ENCODE data around the gene TMEM82.

The TMEM82 gene

DNA sequence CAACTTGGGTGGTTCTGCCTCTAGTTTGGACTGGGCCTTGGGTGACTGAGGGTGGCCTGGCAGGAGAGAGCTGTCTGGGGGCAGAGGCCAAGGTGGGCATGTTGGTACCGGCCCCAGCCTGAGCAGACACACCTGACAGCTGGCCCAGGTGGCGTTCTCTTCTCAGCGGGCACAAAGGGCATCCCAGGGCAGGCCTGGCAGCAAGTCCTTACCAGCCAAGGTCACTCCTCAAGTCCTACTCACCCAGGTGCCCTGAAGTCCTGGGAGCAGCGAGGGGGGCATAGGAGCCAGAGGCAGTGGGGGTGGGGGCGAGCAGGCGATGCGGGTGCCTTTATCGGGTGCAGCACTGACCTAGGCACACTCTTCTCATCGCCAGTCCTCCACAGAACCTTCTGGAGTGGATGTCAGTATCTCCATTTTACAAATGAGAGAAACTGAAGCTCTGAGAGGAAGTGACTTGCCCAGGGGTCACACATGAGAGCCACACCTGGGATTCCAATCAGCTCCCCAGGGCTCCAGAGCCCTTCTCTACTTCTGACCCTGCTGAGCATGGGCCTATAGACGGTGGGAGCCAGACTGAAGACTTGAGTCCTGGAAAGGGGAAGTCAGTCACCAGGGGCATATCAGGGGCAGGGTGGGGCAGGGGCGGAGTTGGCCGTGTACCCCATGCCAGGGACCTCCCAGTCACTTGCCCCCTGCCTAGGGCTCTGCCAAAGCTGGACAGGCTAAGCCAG is 6.8 kb upstream of the TMEM82 start (continued):
- TF ChIP-seq, protein P1, sequence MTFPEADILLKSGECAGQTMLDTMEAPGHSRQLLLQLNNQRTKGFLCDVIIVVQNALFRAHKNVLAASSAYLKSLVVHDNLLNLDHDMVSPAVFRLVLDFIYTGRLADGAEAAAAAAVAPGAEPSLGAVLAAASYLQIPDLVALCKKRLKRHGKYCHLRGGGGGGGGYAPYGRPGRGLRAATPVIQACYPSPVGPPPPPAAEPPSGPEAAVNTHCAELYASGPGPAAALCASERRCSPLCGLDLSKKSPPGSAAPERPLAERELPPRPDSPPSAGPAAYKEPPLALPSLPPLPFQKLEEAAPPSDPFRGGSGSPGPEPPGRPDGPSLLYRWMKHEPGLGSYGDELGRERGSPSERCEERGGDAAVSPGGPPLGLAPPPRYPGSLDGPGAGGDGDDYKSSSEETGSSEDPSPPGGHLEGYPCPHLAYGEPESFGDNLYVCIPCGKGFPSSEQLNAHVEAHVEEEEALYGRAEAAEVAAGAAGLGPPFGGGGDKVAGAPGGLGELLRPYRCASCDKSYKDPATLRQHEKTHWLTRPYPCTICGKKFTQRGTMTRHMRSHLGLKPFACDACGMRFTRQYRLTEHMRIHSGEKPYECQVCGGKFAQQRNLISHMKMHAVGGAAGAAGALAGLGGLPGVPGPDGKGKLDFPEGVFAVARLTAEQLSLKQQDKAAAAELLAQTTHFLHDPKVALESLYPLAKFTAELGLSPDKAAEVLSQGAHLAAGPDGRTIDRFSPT (tag by site-specific recombination; IDR thresholded peaks at IDR 0.05) = peak; percentile 72; the same call in 1 of the 2 replicates

DNA sequence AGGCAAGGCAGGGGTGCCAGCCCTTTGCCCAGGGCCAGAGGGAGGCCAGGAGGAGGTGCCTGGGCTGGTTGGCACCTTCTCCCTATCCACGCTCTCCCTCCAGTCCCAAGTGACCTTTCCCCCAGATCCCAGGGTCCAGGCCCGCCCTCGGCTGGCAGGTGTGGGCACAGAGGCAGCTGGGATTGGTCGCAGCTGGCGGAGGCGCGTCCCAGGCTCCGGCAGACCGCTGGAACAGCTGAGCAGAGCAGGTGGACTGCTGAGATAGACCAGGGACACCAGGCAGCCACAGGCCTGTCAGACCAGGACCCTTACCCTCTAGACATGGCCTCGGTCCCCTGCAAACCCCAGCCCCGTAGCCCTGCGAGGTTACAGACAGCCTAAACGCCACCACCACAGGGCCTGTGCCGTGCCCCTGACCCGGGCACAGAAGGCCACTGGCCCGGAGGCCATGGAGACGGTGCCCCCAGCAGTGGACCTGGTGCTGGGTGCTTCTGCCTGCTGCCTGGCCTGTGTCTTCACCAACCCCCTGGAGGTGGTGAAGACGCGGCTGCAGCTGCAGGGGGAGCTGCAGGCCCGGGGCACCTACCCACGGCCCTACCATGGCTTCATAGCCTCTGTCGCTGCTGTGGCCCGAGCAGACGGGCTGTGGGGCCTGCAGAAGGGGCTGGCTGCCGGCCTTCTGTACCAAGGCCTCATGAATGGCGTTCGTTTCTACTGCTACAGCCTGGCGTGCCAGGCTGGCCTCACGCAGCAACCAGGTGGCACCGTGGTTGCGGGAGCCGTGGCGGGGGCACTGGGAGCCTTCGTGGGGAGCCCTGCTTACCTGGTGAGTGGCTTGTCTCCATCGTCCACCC is 6.0 kb upstream of the TMEM82 start, which contains the start of gene SLC25A34:
SLC25A34 (plus strand) TSS at position 221 of the 854 bp plus-strand sequence; CDS start at position 449, 228 bp downstream.
- TF ChIP-seq KLF1 (tag by site-specific recombination; IDR thresholded peaks at IDR 0.05) = 0 out of 2 replicates have a peak, but pooled peaks have one; percentile 2
- no peak for TF ChIP-seq ZNF350 (tag by site-specific recombination; IDR thresholded peaks at IDR 0.05)
- no peak for TF ChIP-seq TCF7L2 (IDR thresholded peaks at IDR 0.05; ENCODE audit: borderline replicate concordance, low read depth, low read length)
- TF ChIP-seq SP2 (tag by site-specific recombination; IDR thresholded peaks at IDR 0.05) = 0 out of 2 replicates have a peak, but pooled peaks have one; percentile 9
- TF ChIP-seq, protein P2, sequence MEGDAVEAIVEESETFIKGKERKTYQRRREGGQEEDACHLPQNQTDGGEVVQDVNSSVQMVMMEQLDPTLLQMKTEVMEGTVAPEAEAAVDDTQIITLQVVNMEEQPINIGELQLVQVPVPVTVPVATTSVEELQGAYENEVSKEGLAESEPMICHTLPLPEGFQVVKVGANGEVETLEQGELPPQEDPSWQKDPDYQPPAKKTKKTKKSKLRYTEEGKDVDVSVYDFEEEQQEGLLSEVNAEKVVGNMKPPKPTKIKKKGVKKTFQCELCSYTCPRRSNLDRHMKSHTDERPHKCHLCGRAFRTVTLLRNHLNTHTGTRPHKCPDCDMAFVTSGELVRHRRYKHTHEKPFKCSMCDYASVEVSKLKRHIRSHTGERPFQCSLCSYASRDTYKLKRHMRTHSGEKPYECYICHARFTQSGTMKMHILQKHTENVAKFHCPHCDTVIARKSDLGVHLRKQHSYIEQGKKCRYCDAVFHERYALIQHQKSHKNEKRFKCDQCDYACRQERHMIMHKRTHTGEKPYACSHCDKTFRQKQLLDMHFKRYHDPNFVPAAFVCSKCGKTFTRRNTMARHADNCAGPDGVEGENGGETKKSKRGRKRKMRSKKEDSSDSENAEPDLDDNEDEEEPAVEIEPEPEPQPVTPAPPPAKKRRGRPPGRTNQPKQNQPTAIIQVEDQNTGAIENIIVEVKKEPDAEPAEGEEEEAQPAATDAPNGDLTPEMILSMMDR (tag by site-specific recombination; IDR thresholded peaks at IDR 0.05) = 0 out of 2 replicates have a peak, but pooled peaks have one; percentile 8
- TF ChIP-seq ZNF600 (tag by site-specific recombination; IDR thresholded peaks at IDR 0.05) = 0 out of 2 replicates have a peak, but pooled peaks have one; percentile 22
- no peak within 1 kb of the TSS for H3K4me3 ChIP-seq (ENCODE audit: low read depth, low read length)
- H3K36me3 ChIP-seq (ENCODE audit: control insufficient read depth in 2 of 2, insufficient read depth in 1 of 2, low read length in 2 of 2) = peaks cover 0 to 43% of the 10 kb centered on the region in 2 experiments; a peak in 1 of 3 replicates
- no peaks in the 10 kb centered on the region for H3K9me3 ChIP-seq (ENCODE audit: control insufficient read depth, insufficient read depth, low read depth, low read length)
- no peaks in the 10 kb centered on the region for H3K4me1 ChIP-seq (ENCODE audit: control insufficient read depth, insufficient read depth, low read length)
- ChIA-PET POLR2A (no interaction called here), CTCF (no interaction called here)
- H3K27ac ChIP-seq (ENCODE audit: extremely low read depth, low read depth, low read length) = no peak within 1 kb of the TSS

DNA sequence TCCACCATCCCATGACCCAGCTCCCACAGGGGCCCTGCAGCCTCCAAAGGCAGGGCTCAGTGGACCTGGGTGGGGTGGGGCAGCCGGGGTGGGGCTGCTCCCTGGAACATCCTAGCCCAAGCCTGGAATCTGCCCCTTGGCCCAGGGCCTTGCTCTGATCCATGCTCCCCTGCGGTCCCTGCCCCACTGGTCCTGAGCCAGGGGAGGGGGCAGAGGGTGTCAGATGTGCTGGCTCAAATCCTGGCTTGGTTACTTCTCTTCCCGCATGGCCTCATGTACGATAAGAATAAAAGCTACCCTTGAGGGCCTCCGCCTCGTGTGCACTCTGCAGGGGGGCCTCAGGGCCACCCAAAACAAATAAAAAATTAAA is 5.4 kb upstream of the TMEM82 start:
- ChIA-PET POLR2A (no interaction called here), CTCF (interaction anchor here (0.6 kb wide), 1 partner anchor 146 kb away, joined by 3 read pairs; no protein-coding TSS in a partner anchor)
- no peak overlapping the region for H3K27ac ChIP-seq (ENCODE audit: extremely low read depth, low read depth, low read length)
- TF ChIP-seq, protein P2 (tag by site-specific recombination; IDR thresholded peaks at IDR 0.05) = no peak
- TF ChIP-seq, protein P3, sequence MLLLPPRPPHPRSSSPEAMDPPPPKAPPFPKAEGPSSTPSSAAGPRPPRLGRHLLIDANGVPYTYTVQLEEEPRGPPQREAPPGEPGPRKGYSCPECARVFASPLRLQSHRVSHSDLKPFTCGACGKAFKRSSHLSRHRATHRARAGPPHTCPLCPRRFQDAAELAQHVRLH (tag by site-specific recombination; IDR thresholded peaks at IDR 0.05) = no peak
- TF ChIP-seq KLF1 (tag by site-specific recombination; IDR thresholded peaks at IDR 0.05) = peak; percentile 85
- peak; percentile 66 for TF ChIP-seq GLIS1 (tag by site-specific recombination; IDR thresholded peaks at IDR 0.05)
- H3K4me1 ChIP-seq (ENCODE audit: control insufficient read depth, insufficient read depth, low read length) = no peaks in the 10 kb centered on the region
- no peak overlapping the region for H3K4me3 ChIP-seq (ENCODE audit: low read depth, low read length)
- H3K9me3 ChIP-seq (ENCODE audit: control insufficient read depth, insufficient read depth, low read depth, low read length) = no peaks in the 10 kb centered on the region
- peaks cover 0 to 37% of the 10 kb centered on the region in 2 experiments; a peak in 1 of 3 replicates for H3K36me3 ChIP-seq (ENCODE audit: control insufficient read depth in 2 of 2, insufficient read depth in 1 of 2, low read length in 2 of 2)
